Karpas-422 (cell line): ENCODE data around the gene CDK14. TPM values are rescaled to one million over a fixed set of nuclear protein-coding genes. Genes with fewer than 3 reads are reported as not detected.
"Not testable (repeated sequence)": the region's sequence is repeated elsewhere in the genome, so short reads cannot be mapped to it uniquely, and the experiment has no call there.

Experiments used
- DNase-seq: peaks from one replicate; pipeline ENCODE4 v3.0.0-alpha.2; 2015
- H2AFZ ChIP-seq: fragments of 200-600 bp; sonication (generic); 2 replicates; pipeline ENCODE4 v1.6.1; 2014; ENCODE audit warnings: antibody characterized with exemption, low read length, mixed read lengths
- H3K27ac ChIP-seq: fragments of 200-600 bp; sonication (generic); 2 replicates; pipeline ENCODE4 v1.5.1; 2014; ENCODE audit warnings: mild to moderate bottlenecking, low read length, moderate library complexity
- H3K27me3 ChIP-seq: fragments of 200-600 bp; sonication (generic); 2 replicates; pipeline ENCODE4 v1.6.1; 2014; ENCODE audit warnings: low read length, mixed read lengths
- H3K36me3 ChIP-seq: fragments of 200-600 bp; sonication (generic); 2 replicates; pipeline ENCODE4 v1.6.1; 2014; ENCODE audit warnings: low read length, mixed read lengths; ENCODE audit not compliant: insufficient read depth
- H3K4me1 ChIP-seq: fragments of 200-600 bp; sonication (generic); 2 replicates; pipeline ENCODE4 v1.6.1; 2014; ENCODE audit warnings: mild to moderate bottlenecking, low read length, mixed read lengths
- H3K4me2 ChIP-seq: fragments of 200-600 bp; sonication (generic); 2 replicates; pipeline ENCODE4 v1.6.1; 2014; ENCODE audit warnings: low read length, low read depth, mild to moderate bottlenecking; ENCODE audit not compliant: poor library complexity, severe bottlenecking
- H3K4me3 ChIP-seq: fragments of 200-600 bp; sonication (generic); 2 replicates; pipeline ENCODE4 v1.5.1; 2014; ENCODE audit warnings: mild to moderate bottlenecking, antibody characterized with exemption, low read length, mixed read lengths
- H3K79me2 ChIP-seq: fragments of 200-600 bp; sonication (generic); 2 replicates; pipeline ENCODE4 v1.6.1; 2014; ENCODE audit warnings: mild to moderate bottlenecking, low read length, mixed read lengths
- H3K9ac ChIP-seq: fragments of 200-600 bp; sonication (generic); 2 replicates; pipeline ENCODE4 v1.6.0; 2014; ENCODE audit warnings: low read length
- H3K9me2 ChIP-seq: fragments of 200-600 bp; sonication (generic), shearing (Covaris generic); replicated peaks from 2 replicates; pipeline ENCODE4 v1.6.0; 2014; ENCODE audit warnings: mild to moderate bottlenecking, low read length, moderate library complexity; ENCODE audit not compliant: insufficient read depth
- H3K9me3 ChIP-seq: fragments of 300-700, 200-600 bp; sonication (generic); 2 replicates; pipeline ENCODE4 v1.6.1; 2014; ENCODE audit warnings: low read length, mixed read lengths
- H4K20me1 ChIP-seq: fragments of 200-600 bp; sonication (generic); 2 replicates; pipeline ENCODE4 v1.6.1; 2014; ENCODE audit warnings: mild to moderate bottlenecking, antibody characterized with exemption, low read length, low read depth; ENCODE audit not compliant: insufficient read depth
- total RNA-seq: library from RNA; depleted of rRNA; stranded (reverse); fragments of >200 nt; shearing (Covaris generic); gene quantifications from 2 replicates; pipeline ENCODE4 v1.2.3, GENCODE V29; 2014; ENCODE audit warnings: low replicate concordance

The CDK14 gene
- total RNA-seq, 1 experiment from 2014 or later = 121 TPM

DNA sequence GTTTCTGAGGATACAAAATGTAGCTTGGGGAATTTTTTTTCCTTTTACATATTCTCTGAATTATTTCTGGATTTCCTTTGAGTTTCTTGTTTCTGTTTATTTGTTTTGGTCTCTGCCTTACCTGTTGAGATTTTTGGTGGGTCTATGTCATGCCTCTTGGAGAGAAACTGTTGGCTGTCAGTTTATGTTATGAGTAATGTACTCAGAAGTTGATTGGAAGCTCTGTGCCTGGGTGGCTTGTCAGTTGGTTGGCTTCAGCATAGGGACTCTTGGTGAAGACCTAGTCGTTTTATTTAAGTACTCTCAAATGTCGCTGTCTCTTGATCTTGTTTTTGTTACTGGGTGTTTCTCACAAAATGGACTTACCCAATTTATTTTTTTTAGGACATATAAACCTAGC is 132.4 kb downstream of the CDK14 start:
- Histone ChIP-seq H3K4me3 (peak overlapping the region; percentile 57), H3K9me3 (peaks cover 6% of the 10 kb centered on the region; the same call in 1 of the 2 replicates), H4K20me1 (no peaks in the 10 kb centered on the region), H3K4me2 (peak overlapping the region; percentile 73), H3K9ac (no peak overlapping the region), H3K27ac (peak overlapping the region; percentile 91), H3K27me3 (no peaks in the 10 kb centered on the region), H3K9me2 (no peaks in the 10 kb centered on the region), H2AFZ (no peak overlapping the region), H3K36me3 (peaks cover 54% of the 10 kb centered on the region), H3K79me2 (peaks cover 96% of the 10 kb centered on the region), H3K4me1 (peaks cover 61% of the 10 kb centered on the region)
- DNase-seq = no peak

DNA sequence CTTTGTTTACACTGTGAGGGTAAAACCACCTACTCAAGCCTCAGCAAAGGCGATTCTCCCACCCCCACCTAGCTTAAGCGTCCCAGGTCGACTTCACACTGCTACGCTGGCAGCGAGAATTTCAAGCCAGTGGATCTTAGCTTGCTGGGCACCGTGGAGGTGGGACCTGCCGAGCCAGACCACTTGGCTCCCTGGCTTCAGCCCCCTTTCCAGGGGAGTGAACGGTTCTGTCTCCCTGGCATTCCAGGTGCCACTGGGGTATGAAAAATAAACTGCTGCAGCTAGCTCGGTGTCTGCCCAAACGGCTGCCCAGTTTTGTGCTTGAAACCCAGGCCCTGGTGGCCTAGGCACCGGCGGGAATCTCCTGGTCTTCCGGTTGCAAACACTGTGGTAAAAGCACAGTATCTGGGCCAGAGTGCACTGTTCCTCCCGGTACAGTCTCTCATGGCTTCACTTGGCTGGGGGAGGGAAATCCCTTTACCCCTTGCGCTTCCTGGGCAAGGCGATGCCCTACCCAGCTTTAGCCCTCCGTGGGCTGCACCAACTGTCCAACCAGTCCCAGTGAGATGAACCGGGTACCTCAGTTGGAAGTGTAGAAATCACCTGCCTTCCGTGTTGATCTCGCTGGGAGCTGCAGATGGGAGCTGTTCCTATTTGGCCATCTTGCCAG is 139.6 kb downstream of the CDK14 start:
- Histone ChIP-seq H3K36me3 (peaks cover 38% of the 10 kb centered on the region), H3K79me2 (peaks cover 92% of the 10 kb centered on the region), H3K4me1 (peaks cover 69% of the 10 kb centered on the region), H3K4me2 (peak overlapping the region; percentile 70), H3K27ac (peak overlapping the region; percentile 97), H3K9ac (peak overlapping the region; percentile 46)
- not testable (repeated sequence) for H3K4me3 ChIP-seq, H4K20me1 ChIP-seq, H2AFZ ChIP-seq, H3K9me3 ChIP-seq, H3K9me2 ChIP-seq, H3K27me3 ChIP-seq
- peak; percentile 36 for DNase-seq

DNA sequence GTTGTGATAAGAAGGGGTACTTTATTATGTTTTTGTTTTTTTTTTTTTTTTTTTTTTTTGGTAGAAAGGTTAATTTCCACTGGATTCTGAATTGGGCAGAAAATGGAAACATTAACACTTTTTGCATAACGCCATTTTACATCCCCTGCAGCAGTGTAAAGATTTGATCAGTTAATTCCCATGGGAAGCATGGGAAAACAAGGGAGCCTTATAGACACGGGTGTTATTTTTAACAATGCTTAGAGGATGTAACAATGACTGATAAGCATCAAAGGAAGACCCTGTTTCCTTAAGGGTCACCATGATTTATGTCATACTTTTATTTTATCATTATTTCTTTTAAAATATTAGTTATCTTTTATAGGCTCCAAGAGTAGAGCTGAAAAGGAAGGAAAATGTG is 140.2 kb downstream of the CDK14 start:
- Histone ChIP-seq H3K27ac (peak overlapping the region; percentile 97), H3K27me3 (no peaks in the 10 kb centered on the region), H3K9ac (peak overlapping the region; percentile 56), H3K4me3 (no peak overlapping the region), H3K9me2 (no peaks in the 10 kb centered on the region), H3K4me2 (peak overlapping the region; percentile 70), H3K36me3 (peaks cover 38% of the 10 kb centered on the region), H3K79me2 (peaks cover 92% of the 10 kb centered on the region), H3K9me3 (peaks cover 3% of the 10 kb centered on the region; the same call in 1 of the 2 replicates), H4K20me1 (no peaks in the 10 kb centered on the region), H2AFZ (no peak overlapping the region), H3K4me1 (peaks cover 75% of the 10 kb centered on the region)
- peak; percentile 70 for DNase-seq

DNA sequence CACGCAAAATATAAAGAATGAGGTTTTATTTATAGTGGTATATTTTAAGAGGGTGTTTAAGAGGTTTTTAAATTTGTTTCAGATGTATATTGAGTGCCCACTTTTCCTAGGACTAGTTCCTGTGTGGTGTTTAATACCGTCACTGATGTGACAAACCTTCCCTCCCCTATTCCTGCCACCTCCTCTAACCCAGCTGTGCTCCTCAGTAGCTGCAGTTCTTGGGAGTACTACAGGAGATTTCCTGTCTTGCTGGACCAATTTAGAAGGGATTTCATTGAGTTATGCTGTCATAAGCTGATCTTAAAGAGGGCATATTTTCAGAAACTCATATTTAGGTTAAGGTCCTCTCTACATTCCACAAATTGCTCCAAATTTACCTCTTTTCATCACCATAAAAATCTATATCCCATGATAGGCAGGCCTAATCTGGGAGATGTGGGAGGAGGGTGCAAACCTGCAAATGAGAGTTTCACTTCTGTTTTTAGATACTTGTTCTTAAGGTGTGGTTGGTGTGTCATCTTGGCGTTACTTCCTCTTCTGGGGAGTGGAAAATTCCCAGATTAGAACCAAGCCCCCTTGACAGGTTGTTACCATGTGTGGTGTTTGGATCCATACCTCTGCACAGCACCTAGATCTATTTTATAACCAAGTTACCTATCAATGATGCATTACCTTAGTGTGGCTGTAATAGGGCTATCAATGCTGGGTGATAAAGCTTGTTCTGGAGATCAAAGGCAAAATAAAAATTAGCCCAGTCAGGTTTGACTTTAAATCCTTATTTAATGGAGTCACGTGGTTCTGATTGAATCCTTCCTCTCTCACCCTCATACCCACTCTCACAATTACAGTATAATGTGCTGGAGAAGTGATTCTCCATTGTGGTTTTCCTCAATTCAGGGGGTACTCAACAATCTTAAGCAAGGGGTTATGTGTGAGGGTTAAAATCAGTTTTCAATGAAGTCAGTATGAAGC is 141.1 kb downstream of the CDK14 start:
- Histone ChIP-seq H3K4me3 (peak overlapping the region; percentile 41; the same call in 1 of the 2 replicates), H3K79me2 (peaks cover 93% of the 10 kb centered on the region), H3K4me1 (peaks cover 81% of the 10 kb centered on the region), H2AFZ (no peak overlapping the region), H3K9ac (peak overlapping the region; percentile 56), H3K9me3 (no peaks in the 10 kb centered on the region), H3K36me3 (peaks cover 32% of the 10 kb centered on the region), H4K20me1 (no peaks in the 10 kb centered on the region), H3K9me2 (no peaks in the 10 kb centered on the region), H3K27ac (peak overlapping the region; percentile 97), H3K4me2 (peak overlapping the region; percentile 70), H3K27me3 (no peaks in the 10 kb centered on the region)
- peak; percentile 93 for DNase-seq

DNA sequence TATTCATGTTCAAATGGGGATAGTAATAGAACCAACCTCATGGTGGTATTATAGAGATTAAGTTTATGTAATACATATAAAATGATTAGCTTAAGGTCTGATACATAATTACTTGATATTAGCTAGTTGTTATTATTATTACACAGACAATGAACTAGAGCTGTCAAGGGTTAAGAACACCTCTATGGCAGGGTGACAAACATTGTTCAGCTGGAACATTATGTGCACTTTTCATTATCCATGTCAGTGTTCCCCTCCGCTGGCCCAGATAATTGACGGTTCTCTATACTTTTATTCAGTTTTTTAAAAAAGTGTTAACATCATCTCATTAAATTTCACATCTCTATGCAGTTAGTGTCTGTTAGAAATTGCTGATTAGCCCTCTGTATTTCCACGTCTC is 142.1 kb downstream of the CDK14 start:
- H3K4me1 ChIP-seq = peaks cover 77% of the 10 kb centered on the region
- H3K27me3 ChIP-seq = no peaks in the 10 kb centered on the region
- DNase-seq = peak; percentile 46
- no peak overlapping the region for H3K4me3 ChIP-seq
- H3K9me2 ChIP-seq = no peaks in the 10 kb centered on the region
- H3K27ac ChIP-seq = peak overlapping the region; percentile 97
- H3K9ac ChIP-seq = no peak overlapping the region; the same call in 1 of the 2 replicates
- H3K79me2 ChIP-seq = peaks cover 95% of the 10 kb centered on the region
- peak overlapping the region; percentile 70 for H3K4me2 ChIP-seq
- H2AFZ ChIP-seq = no peak overlapping the region
- no peaks in the 10 kb centered on the region for H4K20me1 ChIP-seq
- H3K9me3 ChIP-seq = no peaks in the 10 kb centered on the region
- peaks cover 32% of the 10 kb centered on the region for H3K36me3 ChIP-seq

DNA sequence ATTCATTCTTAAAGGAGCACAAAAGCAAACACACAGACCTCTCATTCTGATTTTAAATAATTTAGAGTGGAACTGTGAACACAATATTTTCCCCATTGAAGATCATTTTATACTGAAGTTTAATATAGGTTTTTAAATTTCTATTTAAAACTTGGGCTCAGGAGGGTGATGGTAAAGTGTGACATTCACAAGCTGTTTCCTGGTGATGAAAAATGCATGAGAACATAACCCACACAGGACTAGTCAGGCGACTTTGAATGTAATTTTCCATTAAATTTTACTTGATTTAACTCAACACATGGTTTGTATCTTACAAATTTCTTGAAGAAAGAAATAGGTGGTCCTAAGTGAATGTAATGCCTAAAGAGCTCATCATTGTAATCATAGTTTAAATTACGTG is 143.6 kb downstream of the CDK14 start:
- no peaks in the 10 kb centered on the region for H3K27me3 ChIP-seq
- no peaks in the 10 kb centered on the region for H4K20me1 ChIP-seq
- no peak overlapping the region for H3K4me3 ChIP-seq
- H3K9ac ChIP-seq = peak overlapping the region; percentile 20
- H3K79me2 ChIP-seq = peaks cover 85% of the 10 kb centered on the region
- H3K9me3 ChIP-seq = no peaks in the 10 kb centered on the region
- H2AFZ ChIP-seq = no peak overlapping the region
- H3K9me2 ChIP-seq = no peaks in the 10 kb centered on the region
- H3K27ac ChIP-seq = peak overlapping the region; percentile 97
- H3K4me1 ChIP-seq = peaks cover 72% of the 10 kb centered on the region
- H3K36me3 ChIP-seq = peaks cover 20% of the 10 kb centered on the region; the same call in 1 of the 2 replicates
- peak; percentile 57 for DNase-seq
- peak overlapping the region; percentile 70 for H3K4me2 ChIP-seq

DNA sequence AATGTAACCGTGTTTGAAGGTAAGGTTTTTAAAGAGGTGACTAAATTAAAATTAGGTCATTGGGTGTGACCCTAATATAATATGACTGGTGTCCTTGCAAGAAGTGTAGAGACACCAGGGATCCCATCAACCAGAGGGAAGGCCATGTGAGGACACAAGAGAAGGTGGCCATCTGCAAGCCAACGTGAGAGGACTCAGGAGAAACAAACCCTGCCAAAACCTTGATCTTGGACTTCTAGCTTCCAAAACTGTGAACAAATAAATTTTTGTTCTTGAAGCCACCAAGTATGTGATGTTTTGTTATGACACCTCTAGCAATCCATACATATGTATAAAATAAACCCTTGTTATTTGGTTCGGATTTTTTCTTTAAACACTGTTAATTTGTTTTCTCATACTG is 144.3 kb downstream of the CDK14 start:
- Histone ChIP-seq H3K4me3 (no peak overlapping the region), H2AFZ (no peak overlapping the region), H3K79me2 (peaks cover 85% of the 10 kb centered on the region), H3K36me3 (peaks cover 20% of the 10 kb centered on the region; the same call in 1 of the 2 replicates), H3K4me1 (peaks cover 65% of the 10 kb centered on the region), H3K9me2 (no peaks in the 10 kb centered on the region), H3K9ac (no peak overlapping the region), H3K27me3 (no peaks in the 10 kb centered on the region), H3K27ac (peak overlapping the region; percentile 97), H3K9me3 (no peaks in the 10 kb centered on the region), H3K4me2 (peak overlapping the region; percentile 70), H4K20me1 (no peaks in the 10 kb centered on the region)
- DNase-seq = no peak

DNA sequence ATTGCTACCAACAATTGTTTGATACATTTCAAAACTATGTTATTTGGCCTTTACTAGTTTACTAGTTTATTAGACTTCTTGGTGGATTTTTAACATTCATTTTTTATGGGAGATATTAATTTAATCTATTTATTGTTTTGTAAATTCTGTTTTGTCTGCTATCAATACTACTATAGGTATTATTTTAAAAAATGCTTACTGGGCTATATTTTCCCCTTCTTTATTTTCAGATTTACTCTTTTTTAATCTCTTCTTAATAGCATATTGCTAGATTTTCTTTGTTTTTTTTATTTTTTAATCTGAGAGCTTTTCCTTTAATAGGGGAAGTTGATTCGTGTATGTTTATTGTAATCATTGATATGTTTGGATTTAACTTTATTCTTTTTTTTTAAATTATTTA is 147.5 kb downstream of the CDK14 start:
- H2AFZ ChIP-seq = no peak overlapping the region
- no peak overlapping the region for H3K9ac ChIP-seq
- DNase-seq = no peak
- peaks cover 62% of the 10 kb centered on the region for H3K4me1 ChIP-seq
- H3K36me3 ChIP-seq = peaks cover 23% of the 10 kb centered on the region; the same call in 1 of the 2 replicates
- H3K79me2 ChIP-seq = peaks cover 82% of the 10 kb centered on the region
- H3K27ac ChIP-seq = 0 out of 2 replicates have a peak overlapping the region, but pooled peaks have one; percentile 11
- H3K4me2 ChIP-seq = no peak overlapping the region
- H3K4me3 ChIP-seq = no peak overlapping the region
- H3K9me3 ChIP-seq = no peaks in the 10 kb centered on the region
- H4K20me1 ChIP-seq = no peaks in the 10 kb centered on the region
- H3K27me3 ChIP-seq = no peaks in the 10 kb centered on the region
- no peaks in the 10 kb centered on the region for H3K9me2 ChIP-seq
